GM19438 (cell line): Measurements from ENCODE around the gene CREB5.

Experiments used
- ATAC-seq: cut with Tn5 transposase; IDR thresholded peaks from one replicate; pipeline ENCODE4 v1.9.1; 2021; ENCODE audit warnings: low read depth; ENCODE audit not compliant: unreplicated experiment

Gene CREB5

DNA sequence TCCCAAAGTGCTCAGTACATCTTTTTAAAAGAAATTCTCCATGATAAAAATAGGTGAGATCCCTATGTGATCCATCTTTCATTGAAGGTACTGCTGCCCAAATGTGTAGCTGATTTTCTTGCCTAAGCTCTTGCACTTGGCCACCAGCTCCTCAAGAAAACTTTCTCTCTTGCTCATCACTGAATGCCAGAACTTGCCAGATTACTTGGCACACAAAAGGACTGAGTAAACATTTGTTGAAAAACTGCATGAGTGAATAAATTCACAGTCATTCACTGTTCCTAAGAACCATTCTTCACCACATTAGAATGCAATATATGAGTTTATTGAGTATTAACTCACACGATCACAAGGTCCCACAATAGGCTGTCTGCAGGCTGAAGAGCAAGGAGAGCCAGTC lies 445.9 kb downstream of the CREB5 start:
- ATAC-seq: no peak

DNA sequence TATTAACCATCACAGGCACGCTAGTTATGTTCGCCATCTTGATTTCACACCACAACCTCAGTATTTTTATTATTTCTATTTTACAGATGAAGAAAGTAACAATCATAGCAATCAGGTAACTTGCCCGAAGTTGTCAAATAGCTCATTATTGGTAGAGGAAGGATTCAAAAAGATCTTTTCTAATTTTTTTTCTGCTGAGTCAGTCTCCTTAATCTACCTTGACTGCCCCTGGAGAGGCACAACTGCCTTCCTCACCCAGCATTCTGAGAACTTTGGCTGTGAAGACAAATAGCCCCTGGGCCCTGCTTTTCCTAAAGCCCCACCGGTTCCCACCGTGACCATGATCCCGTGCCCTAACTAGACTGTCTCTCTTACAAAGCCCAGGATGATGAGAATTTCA lies 446.6 kb downstream of the CREB5 start:
- no peak for ATAC-seq

DNA sequence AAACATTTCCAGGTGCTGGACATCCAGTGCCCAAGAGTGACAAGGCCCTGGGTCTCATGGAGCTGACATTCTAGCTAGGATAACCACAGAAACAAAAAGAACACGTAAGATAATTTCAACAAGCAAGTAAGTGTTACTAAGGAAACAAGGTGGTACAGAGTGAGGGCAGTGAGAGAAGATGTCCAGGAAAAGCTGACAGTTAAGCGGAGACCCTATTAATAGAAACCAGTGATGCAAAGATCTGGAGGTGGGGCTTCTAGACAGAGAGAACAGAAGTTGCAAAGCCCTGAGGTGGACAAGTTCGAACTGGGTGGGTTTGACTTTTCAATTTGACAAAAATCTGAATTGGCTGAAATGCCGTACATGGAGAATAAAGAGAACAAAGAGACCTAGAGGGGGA lies 449.5 kb downstream of the CREB5 start:
- no peak for ATAC-seq

DNA sequence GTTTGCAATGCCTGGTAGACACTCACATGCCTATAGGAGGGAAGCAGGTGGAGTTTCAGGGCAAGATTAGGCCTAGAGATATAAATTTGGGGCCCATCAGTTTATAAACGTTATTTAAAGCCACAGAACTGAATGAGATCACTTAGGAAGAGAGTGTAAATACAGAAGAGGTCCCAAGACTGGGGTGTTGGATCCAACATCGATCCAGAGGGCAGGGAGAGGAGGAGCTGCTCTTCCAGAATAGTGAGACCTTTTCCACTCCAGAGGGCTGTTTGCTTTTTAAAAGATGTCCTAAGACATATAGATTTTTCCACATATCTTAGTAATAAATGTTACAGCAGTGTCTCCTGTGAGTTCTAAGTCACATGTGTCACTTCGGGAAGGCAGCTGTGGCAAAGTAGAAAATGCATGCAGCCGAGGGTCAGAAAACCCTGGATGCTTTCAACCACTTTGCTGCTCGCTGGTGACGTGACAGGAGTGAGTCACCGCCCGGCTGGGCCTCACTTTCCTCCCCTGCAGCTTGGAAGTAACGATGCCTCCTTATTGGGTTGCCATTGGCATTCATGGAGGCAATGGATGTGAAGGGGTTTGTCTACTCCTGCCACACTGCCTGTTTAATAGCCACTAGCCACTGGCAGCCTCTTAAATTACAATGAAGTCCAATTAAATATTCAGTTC lies 450.4 kb downstream of the CREB5 start:
- no peak for ATAC-seq

DNA sequence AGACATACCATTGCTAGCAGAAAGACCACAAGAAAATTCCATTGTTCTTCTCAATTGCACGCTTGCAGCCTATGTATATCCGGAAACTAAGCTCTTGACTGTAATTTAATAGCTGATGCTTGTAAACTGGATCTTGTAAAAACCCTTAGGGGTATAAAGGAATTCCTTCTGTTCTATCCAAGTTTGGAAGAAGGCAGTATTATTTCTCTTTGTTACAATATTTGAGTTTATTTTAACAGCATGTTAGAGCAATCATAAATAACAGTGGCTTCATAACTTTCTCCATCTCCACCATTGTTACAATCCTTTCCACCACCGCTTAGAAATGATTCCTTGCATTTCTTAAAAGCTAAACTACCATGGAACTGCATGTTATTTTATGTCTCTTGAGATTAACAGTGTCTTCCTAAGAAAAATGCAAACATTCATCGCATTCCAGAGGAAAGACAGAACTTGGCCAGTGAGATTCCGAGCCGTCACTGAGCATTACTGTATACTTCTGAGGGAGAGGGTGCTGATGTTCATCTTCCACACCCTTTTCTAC lies 453.4 kb downstream of the CREB5 start:
- ATAC-seq: no peak

DNA sequence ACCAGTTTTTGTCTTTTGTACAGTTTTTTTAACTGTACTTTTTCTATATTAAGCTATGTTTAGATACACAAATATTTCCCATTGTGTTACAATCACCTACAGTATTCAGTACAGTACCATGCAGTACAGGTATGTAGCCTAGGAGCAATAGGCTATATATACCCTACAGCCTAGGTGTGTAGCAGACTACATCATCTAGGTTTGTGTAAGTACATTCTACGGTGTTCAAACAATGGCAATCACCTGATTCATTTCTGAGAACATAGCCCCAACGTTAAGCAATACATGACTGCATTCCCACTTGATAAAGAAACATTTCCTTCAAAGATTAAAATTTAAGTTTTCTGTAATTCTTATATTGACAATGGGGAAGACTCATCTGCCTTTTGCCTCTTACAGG lies 456.4 kb downstream of the CREB5 start:
- no peak for ATAC-seq

DNA sequence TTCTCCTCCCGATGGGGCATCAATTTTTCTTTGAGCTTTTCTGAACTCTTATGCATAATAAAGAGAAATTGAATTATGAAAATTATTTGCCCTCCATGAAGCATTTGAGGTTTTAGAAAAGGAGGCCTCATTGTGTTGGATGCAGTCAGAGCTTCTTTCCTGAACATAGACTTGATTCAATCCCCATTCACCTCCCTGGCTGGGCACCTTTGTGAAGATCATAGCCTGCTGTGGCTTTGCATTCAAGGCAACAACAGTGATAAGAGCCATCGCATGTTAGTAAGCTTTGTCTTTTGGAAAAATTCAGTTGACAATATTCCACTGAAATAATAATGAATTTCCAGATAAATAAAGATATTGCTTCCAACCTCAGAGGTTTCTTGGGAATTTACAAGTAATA lies 458.8 kb downstream of the CREB5 start:
- no peak for ATAC-seq

DNA sequence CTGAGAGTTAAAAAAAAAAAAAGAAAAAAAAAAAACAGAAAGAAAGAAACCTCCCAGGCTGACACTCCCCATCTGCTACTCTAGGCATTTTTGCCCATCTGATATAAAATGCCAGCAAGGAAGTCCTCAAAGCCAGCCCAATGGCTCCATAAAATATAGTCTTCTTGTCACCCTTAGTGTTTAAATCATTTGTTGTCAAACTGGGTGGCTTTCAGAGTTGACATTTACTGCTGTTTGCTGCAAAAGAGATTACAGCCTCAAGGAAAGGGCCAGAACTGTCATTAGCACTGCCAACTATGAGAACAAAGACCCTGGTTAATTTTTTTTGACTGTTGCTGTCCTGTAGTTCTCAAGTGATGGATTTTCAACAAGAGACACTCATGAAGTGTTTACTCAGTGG lies 459.3 kb downstream of the CREB5 start:
- no peak for ATAC-seq

DNA sequence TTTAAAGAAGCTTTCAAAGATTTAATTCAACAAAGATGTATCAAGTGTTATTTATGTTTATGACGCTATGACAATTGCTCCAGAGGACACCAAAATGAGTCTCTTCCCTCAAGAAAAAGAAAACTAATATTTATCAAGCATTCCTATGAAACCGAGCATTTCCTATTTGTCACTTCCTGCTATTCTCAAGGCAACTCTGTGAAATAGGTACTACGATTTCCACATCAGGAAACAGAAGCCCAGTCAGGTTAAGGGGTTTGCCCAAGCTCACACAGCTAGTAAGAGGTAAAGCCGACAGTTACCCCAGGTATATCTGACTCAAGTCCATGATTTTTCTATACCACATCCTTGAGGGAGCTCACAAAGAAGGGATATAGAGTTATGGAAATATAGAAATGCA lies 459.9 kb downstream of the CREB5 start:
- no peak for ATAC-seq

DNA sequence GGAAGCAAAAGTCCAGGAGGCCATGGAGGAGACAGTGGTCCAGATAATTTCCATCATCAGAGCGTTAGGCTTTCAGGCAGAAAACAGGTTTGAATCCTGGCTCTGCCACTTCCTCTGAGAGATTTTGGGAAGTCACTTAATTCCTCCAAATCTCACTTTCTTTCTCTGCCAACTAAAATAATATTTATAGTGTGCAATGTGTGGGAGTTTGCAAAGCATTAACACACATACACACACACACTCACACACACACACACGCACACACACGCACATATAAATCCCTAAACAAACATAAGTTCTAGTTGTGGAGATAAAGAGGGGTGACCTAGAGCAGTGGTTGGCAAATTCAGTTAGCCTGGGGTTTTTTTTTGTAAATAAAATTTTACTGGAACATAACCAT lies 461.0 kb downstream of the CREB5 start:
- no peak for ATAC-seq

DNA sequence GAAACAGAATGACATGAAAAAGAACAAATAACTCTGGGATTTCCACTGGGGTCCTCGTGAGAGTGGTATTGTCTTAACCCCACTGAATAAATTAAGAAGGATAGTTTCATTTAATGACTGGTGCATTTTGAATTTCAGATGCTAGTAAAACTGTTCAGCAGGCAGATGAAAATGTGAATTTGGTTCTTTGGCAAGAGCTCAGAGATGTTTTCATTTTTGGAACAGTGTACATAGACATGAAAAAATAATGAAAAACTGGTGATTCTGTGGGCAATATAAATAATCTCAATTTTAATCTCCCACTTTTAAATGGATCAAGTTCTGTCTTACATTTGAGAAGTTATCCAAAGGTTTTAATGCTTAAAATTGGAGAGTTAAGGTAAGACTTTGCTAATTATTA lies 461.7 kb downstream of the CREB5 start:
- ATAC-seq: no peak
